ENCODE data around the gene RNF103.

RNF103 gene

GRCh38 chr2:86562485-86562921, 61.2 kb downstream of the RNF103 start:
- peak overlapping the region; percentile 94 for H3K4me3 Mint-ChIP-seq
- H3K27ac Mint-ChIP-seq: peak overlapping the region; percentile 99
- H3K36me3 Mint-ChIP-seq: peaks cover 9% of the 10 kb centered on the region

GRCh38 chr2:86557836-86558235, 65.8 kb downstream of the RNF103 start:
- H3K4me1 Mint-ChIP-seq: peaks cover 48% of the 10 kb centered on the region
- no peaks in the 10 kb centered on the region for H3K9me3 Mint-ChIP-seq
- H3K36me3 Mint-ChIP-seq: peaks cover 9% of the 10 kb centered on the region
- no peak overlapping the region for H3K4me3 Mint-ChIP-seq
- no peaks in the 10 kb centered on the region for H3K27me3 Mint-ChIP-seq
- no peak overlapping the region for H3K27ac Mint-ChIP-seq

More at GRCh38 chr2:86562485-86562921, 61.2 kb downstream of the RNF103 start:
- no peaks in the 10 kb centered on the region for H3K27me3 Mint-ChIP-seq
- H3K9me3 Mint-ChIP-seq: no peaks in the 10 kb centered on the region
- H3K4me1 Mint-ChIP-seq: peaks cover 26% of the 10 kb centered on the region

DNA sequence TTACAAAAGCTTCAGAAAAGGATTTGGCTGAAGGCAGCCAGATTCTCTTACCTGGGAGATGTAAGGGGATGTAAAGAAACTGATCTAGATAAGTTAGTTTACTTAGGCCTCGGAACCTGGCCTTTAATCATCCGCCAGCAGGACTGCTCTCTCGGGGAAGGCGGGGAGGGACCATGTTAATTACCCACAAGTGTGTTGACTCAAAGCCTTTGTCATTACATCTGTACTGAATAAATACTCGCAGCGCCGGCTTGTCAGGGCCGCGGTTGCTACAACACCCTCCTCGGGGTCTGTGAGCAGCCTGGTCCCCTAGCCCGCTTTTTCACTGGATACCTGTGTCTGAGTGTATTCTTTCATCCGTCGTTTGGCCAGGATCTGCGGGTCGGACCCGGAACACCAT, 67.2 kb downstream of the RNF103 start:
- no peak overlapping the region for H3K4me3 Mint-ChIP-seq
- no peaks in the 10 kb centered on the region for H3K9me3 Mint-ChIP-seq
- no peaks in the 10 kb centered on the region for H3K27me3 Mint-ChIP-seq
- H3K27ac Mint-ChIP-seq: no peak overlapping the region
- peaks cover 52% of the 10 kb centered on the region for H3K4me1 Mint-ChIP-seq
- H3K36me3 Mint-ChIP-seq: peaks cover 9% of the 10 kb centered on the region

Measured in activated naive CD4-positive, alpha-beta T cell treated with anti-CD3 and anti-CD28 coated beads, Interleukin-2, amount 50 U/mL, for 24 hours (primary cell).